HG02852 (cell line): ENCODE measurements around the gene INPP5A.
"Not testable (repeated sequence)": the region's sequence is repeated elsewhere in the genome, so short reads cannot be mapped to it uniquely, and the experiment has no call there.

Source experiments
- ATAC-seq: cut with Tn5 transposase; IDR thresholded peaks from one replicate; pipeline ENCODE4 v1.9.1; 2021; ENCODE audit warnings: mild to moderate bottlenecking, moderate library complexity; ENCODE audit not compliant: unreplicated experiment

INPP5A gene

DNA sequence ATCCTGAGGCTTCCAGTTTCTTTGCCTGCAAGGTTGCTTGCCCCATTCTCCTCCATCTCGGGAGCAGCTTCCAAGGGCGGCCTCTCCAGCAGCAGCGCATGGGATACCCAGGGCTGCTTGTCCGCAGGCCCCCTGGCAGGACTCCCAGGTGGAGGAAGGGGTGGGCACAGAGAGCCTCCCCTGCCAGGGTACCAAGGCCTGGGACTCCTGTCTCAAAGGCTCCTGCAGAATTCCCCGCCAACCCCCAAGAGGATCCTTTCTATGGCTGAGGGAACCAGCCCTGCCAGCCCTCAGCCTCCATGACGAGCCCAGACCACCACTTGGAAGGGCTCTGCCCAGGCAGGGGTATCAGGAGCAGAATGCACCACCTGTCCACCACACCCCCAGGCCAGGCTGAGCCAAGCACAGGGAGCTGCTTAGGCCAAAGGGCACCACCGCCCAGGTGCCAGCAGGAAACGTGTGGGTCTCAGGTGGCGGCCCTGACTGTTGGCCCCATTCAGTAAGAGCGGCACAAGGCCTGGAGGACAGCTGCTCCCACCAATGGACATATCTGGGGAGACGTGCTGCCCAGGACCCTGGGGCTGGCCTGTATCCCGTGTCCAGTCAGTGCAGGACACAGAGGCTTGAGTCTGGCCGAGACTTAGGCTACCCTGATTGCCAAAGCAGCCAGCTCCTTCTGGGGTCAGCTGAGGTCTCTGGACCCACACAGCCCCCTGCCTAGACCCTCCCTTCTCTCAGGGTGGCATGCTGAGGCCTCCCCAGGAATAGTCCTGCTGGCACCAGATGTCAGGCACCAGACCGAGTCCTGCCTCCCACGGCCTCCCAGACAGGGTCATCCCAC lies 33.8 kb upstream of the INPP5A start:
- ATAC-seq: no peak

- ATAC-seq: no peak
Observed at GRCh38 chr10:132504501-132505272, 32.9 kb upstream of the INPP5A start.

DNA sequence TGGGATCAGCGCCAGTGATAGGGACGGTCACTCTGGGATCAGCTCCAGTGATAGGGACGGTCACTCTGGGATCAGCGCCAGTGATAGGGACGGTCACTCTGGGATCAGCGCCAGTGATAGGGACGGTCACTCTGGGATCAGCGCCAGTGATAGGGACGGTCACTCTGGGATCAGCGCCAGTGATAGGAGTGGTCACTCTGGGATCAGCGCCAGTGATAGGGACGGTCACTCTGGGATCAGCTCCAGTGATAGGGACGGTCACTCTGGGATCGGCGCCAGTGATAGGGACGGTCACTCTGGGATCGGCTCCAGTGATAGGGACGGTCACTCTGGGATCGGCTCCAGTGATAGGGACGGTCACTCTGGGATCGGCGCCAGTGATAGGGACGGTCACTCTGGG lies 32.0 kb upstream of the INPP5A start:
- ATAC-seq: not testable (repeated sequence)

- no peak for ATAC-seq
Observed at GRCh38 chr10:132506711-132507408, 30.7 kb upstream of the INPP5A start.

DNA sequence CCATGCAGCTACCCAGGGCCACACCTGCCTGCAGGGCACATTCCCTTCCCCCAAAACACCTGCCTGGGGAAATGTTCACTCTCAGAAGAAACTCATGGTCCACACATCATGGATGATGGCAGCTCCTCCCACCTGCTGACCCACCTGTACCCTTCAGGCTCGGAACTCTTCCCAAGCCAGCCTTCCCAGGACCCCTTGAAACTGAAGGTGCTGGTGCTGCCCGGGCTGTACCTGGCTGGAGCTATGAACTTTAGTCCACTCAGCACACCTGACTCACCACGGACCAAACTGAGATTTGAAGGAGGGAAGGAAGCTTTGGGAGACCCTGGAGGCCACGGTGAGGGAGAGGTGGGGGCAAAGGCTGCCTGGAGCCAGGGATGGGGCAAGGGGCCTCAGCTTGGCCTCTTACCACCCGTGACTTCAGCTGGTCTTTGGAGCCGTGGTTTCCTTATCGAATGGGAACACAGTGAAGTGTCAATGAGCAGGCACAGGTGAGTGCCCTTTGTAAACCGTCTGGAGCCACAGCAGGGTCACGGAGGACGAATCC lies 30.1 kb upstream of the INPP5A start:
- no peak for ATAC-seq

DNA sequence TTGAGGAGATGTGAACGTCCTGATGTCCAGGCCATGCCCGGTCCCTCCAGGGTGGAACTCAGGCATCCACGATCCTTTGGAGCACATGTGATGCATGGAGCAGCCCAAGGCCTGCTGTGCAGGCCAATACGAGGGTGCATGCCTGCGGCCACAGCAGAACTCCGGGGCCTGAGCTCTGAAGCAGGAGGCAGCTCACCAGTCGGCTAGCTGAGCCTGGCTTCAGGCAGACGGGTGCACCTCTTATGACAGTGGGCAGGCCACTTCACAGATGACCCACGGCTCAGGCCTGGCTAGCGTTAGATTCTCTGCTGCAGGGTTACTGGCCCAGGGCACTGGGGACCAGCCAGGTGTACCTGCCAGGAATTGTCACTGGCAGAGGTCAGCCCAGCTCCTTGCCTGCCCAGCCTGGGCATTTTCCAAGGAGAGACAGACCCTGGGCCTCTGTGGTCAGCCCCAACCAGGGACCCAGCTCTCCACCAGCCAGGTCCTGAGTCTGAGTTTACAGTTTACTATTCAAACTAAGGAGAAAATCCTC lies 29.6 kb upstream of the INPP5A start:
- no peak for ATAC-seq

DNA sequence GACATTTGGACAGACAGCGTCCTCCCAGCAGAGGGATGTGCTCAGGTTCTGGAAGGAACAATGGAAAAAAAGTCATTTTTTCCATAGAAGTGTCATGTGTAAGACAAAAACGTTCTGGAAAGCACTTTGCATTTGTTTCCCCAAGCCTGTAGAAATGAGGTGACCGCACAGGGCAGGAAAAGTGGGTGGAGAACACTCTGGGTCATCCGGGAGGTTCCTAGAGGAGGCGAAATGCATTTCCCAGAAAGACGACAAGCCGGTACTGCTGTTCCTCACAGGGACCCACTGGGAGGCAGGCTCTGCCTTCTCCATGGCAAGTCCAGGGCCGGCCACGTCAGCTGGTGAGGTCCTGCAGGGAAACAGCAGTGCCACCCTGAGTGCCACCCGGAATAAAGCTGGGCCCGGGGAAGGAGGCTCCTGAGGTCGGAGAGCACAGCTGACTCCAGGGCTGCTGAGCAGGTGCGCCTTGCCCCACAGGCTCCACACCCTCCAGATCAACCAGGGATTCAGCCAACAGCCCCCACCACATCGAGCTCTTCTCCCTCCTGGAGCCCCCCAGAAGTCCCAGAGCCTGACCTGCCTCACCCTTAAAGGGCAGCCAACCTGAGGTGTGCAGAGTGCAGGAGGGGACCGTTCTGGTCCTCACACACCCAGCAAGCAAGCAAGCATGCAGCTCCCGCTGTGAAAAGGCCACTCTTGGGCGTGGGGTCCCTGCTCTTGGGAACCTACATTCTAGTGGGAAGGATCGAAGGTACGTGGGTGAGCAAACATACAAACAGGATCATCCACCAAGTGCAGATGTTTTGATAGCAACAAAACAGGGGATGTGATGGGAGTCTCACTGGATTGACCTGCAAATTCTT lies 28.8 kb upstream of the INPP5A start:
- no peak for ATAC-seq

- ATAC-seq: no peak
Observed at GRCh38 chr10:132509506-132510173, 27.9 kb upstream of the INPP5A start.

DNA sequence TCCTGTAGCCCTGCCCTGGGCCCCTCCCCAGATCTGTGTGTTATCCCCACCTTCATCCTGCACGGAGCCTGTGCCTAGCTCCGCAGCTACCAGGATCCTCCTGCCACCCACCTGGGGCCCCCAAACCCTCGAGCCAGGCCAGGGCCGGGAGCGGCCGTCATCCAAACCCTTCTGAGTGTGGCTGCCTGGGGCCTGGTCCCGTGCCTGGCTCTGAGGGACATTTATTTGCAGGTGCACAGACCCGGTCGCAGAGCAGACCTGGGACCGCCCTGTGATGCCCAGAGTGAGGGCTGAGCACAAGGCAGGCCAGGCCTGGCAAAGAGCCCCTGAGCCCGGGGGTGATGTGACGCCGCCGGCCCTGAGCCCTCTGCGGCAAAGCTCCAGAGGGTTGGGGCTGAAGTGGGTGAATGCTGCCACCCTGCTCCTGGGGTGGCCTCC lies 27.4 kb upstream of the INPP5A start:
- ATAC-seq: no peak

- ATAC-seq: no peak
Observed at GRCh38 chr10:132511121-132512051, 26.2 kb upstream of the INPP5A start.

GRCh38 chr10:132512052-132512442 lies 25.5 kb upstream of the INPP5A start:
- no peak for ATAC-seq

GRCh38 chr10:132512693-132513345 lies 24.8 kb upstream of the INPP5A start:
- no peak for ATAC-seq

- ATAC-seq: no peak
Observed at GRCh38 chr10:132514821-132515520, 22.6 kb upstream of the INPP5A start.

- no peak for ATAC-seq
Observed at GRCh38 chr10:132515811-132516726, 21.5 kb upstream of the INPP5A start.

DNA sequence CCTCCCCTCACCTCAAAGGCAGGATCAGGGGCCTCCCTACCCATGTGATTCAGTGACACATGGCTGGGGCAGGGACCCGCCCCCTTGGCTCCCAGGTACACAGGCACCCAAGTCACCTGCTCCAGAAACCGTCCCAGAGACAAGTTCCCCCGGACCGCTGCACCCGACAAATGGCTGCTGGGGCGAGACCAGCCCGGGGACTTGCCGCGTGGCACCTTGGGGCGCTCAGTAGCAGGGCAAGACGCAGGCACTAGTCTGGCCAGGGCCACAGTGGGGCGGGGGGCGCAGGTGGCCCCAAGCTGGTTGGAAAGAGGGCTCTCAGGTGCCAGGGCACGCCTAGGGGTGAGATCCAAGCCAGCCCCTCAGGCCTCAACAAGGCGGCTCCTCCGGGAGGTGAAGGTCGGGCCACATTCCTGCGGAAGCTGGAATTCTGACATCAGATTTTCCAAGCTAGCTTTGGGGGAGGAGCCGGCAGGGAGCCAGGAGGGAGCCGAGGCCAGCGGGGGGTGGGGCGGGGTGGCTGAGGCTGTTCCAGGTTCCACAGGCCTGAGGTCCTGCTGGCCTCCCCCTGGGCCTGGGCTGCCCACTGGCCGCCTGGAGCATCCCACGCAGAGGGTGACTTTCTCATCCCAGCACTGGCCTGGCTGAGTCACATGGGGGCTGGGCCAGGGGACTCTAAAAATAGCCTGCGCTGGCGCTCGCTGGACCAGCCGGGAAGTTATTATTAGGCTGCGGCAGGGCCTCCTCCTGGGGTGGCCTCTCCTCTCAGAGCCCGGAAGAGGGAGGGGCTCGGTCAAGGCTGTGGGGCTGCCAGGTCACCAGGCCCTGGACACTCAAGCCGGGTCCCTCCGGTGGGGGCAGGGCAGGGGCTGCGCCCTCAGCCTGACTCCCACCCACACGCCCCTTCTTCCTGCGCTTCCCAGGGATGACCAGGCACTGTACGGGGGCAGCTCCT lies 20.5 kb upstream of the INPP5A start:
- ATAC-seq: no peak
